Lung (tissue), 12 donors: ENCODE results near the gene RAB13. TPM values are rescaled to one million over a fixed set of nuclear protein-coding genes. Genes with fewer than 3 reads are reported as not detected.

Source experiments
- ATAC-seq: fragments of 200-7000 bp; cut with Tn5 transposase; one replicate; pipeline ENCODE4 v1.9.1; 2020; ENCODE audit warnings: moderate number of reproducible peaks; ENCODE audit not compliant: insufficient read depth, low FRiP score
- DNase-seq, 3 donors: peaks; one replicate each; pipeline ENCODE4 v3.0.0-alpha.2; 2013 to 2017
- H3K27ac ChIP-seq, 2 donors: one replicate each; pipeline ENCODE4 v1.5.1; 2013; ENCODE audit warnings: mild to moderate bottlenecking in 2 of 2, moderate library complexity in 2 of 2, control low read depth in 1 of 2, inconsistent platforms in 1 of 2, low read depth in 1 of 2, low read length in 1 of 2
- H3K27me3 ChIP-seq, 3 donors: one replicate each; pipeline ENCODE4 v1.5.1; 2013; ENCODE audit warnings: low read length in 2 of 3; ENCODE audit not compliant: control insufficient read depth in 3 of 3, insufficient read depth in 3 of 3
- H3K36me3 ChIP-seq, 4 donors: one replicate each; pipeline ENCODE4 v1.5.1; 2013; ENCODE audit warnings: low read length in 4 of 4, mild to moderate bottlenecking in 1 of 4, moderate library complexity in 1 of 4; ENCODE audit not compliant: control insufficient read depth in 4 of 4, insufficient read depth in 4 of 4
- H3K4me1 ChIP-seq, 5 donors: one replicate each; pipeline ENCODE4 v1.5.1; 2013; ENCODE audit warnings: low read length in 5 of 5, mild to moderate bottlenecking in 2 of 5, moderate library complexity in 1 of 5; ENCODE audit not compliant: control insufficient read depth in 5 of 5, insufficient read depth in 5 of 5
- H3K4me3 ChIP-seq: one replicate; pipeline ENCODE4 v1.5.1; 2013; ENCODE audit warnings: mild to moderate bottlenecking, control low read depth, moderate library complexity
- H3K9ac ChIP-seq, 2 donors: one replicate each; pipeline ENCODE4 v1.5.1; 2013; ENCODE audit warnings: low read length in 2 of 2, control low read depth in 1 of 2; ENCODE audit not compliant: insufficient read depth in 1 of 2
- H3K9me3 ChIP-seq, 4 donors: one replicate each; pipeline ENCODE4 v1.5.1; 2013; ENCODE audit warnings: low read length in 3 of 4, mild to moderate bottlenecking in 1 of 4, moderate library complexity in 1 of 4; ENCODE audit not compliant: control insufficient read depth in 4 of 4, insufficient read depth in 3 of 4
- WGBS, 2 donors: extraction: QIAGEN DNeasy Blood & Tissue Kit; methylation state at CpG; one replicate each; pipeline ENCODE4 v1.1.7; 2013; 5-methylcytosine and 5-hydroxymethylcytosine counted together
- polyA plus RNA-seq, 2 donors: library from polyadenylated mRNA; stranded (reverse); fragments of 200-250 nt; gene quantifications; one replicate each; pipeline ENCODE4 v1.2.1, GENCODE V29; 2013
- total RNA-seq, 2 donors: library from RNA; depleted of rRNA in 1 of 2; stranded (reverse); fragments of >200 nt in 1 of 2; gene quantifications; one replicate each; pipeline ENCODE4 v1.2.1, GENCODE V29; 2014 to 2021
- TF ChIP-seq, protein P1 (sequence below): IDR thresholded peaks from 2 replicates; pipeline ENCODE4 v1.5.1; 2012; ENCODE audit warnings: mild to moderate bottlenecking; ENCODE audit errors: control extremely low read depth, extremely low read depth
- donor health status: control.
- donor health status: control.
- donor health status: Bipolar disorder and iron deficiency.
- donor health status: healthy.
- donor health status: DM: yes; HTN: yes; CAD: no.

Gene RAB13
- total and polyA plus RNA-seq, 4 donors, result 54.6 to 229 (median 138) TPM

DNA sequence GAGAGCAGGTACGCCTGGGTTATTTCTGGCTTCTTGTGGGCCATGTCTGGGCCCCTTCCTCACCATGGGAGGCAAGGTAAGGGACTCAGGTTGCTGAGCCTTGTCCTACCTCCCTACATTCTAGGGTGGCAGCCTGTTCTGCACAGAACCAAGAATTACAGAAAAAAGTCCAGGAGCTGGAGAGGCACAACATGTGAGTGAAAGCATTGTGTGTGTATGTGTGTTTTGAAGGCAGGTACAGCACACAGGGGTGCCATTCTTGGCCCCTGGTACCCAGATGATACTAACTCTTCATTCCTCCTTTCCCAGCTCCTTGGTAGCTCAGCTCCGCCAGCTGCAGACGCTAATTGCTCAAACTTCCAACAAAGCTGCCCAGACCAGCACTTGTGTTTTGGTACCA, 13.1 kb downstream of the RAB13 start:
- WGBS, 2 donors, result 88 to 94% methylated on average over 3 of the region's 3 CpGs
- Histone ChIP-seq H3K27ac (no peak overlapping the region), H3K4me1 (peaks cover 0 to 22% (median 5%) of the 10 kb centered on the region in 5 donors), H3K4me3 (no peak overlapping the region), H3K9me3 (no peaks in the 10 kb centered on the region), H3K9ac (no peak overlapping the region), H3K36me3 (peaks cover 5 to 16% (median 14%) of the 10 kb centered on the region in 4 donors), H3K27me3 (no peaks in the 10 kb centered on the region)
- ATAC-seq (no peak), DNase-seq (no peak)
- TF ChIP-seq, protein P1, sequence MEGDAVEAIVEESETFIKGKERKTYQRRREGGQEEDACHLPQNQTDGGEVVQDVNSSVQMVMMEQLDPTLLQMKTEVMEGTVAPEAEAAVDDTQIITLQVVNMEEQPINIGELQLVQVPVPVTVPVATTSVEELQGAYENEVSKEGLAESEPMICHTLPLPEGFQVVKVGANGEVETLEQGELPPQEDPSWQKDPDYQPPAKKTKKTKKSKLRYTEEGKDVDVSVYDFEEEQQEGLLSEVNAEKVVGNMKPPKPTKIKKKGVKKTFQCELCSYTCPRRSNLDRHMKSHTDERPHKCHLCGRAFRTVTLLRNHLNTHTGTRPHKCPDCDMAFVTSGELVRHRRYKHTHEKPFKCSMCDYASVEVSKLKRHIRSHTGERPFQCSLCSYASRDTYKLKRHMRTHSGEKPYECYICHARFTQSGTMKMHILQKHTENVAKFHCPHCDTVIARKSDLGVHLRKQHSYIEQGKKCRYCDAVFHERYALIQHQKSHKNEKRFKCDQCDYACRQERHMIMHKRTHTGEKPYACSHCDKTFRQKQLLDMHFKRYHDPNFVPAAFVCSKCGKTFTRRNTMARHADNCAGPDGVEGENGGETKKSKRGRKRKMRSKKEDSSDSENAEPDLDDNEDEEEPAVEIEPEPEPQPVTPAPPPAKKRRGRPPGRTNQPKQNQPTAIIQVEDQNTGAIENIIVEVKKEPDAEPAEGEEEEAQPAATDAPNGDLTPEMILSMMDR, result no peak

DNA sequence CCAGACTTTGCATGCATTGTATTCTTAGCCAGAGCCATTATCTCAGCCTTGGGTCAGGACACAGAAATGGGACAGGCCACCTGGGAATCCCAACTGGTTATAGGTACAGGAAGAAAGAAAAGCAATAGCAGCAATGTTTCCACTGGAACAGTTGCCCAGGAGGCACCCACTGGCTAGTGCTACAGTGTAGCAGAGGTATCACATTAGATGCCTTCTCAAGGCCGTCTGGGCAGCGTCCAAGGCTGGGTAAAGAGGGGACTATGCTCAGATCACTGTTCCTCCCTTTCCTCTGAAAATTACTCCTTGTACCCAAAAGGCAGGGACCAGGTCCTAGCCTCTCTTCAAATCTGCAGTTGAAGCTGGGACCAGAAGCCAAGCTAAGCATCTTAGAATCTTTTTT, 15.8 kb downstream of the RAB13 start:
- peaks cover 0 to 21% (median 0%) of the 10 kb centered on the region in 5 donors for H3K4me1 ChIP-seq
- no peaks in the 10 kb centered on the region for H3K27me3 ChIP-seq
- WGBS, 2 donors, result 95% methylated on average over 2 of the region's 2 CpGs
- TF ChIP-seq, protein P1, result no peak
- no peak overlapping the region for H3K27ac ChIP-seq
- H3K36me3 ChIP-seq, result peaks cover 5 to 12% (median 9%) of the 10 kb centered on the region in 4 donors
- H3K9me3 ChIP-seq, result no peaks in the 10 kb centered on the region
- no peak overlapping the region for H3K4me3 ChIP-seq
- DNase-seq, result no peak
- no peak for ATAC-seq
- no peak overlapping the region for H3K9ac ChIP-seq

DNA sequence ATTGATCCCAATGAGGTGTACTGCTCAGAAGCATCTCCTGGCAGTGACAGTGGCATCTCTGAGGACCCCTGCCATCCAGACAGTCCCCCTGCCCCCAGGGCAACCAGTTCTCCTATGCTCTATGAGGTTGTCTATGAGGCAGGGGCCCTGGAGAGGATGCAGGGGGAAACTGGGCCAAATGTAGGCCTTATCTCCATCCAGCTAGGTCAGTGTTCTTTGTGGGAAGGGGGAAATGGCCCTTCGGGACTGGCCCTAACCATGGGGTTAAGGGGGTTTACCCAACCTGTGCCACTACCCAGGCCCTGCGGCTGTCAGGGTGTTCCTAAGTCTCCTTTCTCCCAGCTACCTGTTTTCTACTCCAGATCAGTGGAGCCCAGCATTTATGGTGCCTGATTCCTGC, 17.2 kb downstream of the RAB13 start:
- Histone ChIP-seq H3K36me3 (peaks cover 0 to 7% (median under 1%) of the 10 kb centered on the region in 4 donors), H3K27ac (no peak overlapping the region), H3K9ac (peak overlapping the region in 1 of 2 donors; percentile 82), H3K4me1 (peaks cover 0 to 29% (median 0%) of the 10 kb centered on the region in 5 donors), H3K9me3 (no peaks in the 10 kb centered on the region), H3K4me3 (no peak overlapping the region), H3K27me3 (no peaks in the 10 kb centered on the region)
- no peak for ATAC-seq
- DNase-seq, result no peak
- TF ChIP-seq, protein P1, result no peak
- WGBS, 2 donors, result 81 to 86% methylated on average over 2 of the region's 2 CpGs

GRCh38 chr1:153968408-153968807, 17.7 kb downstream of the RAB13 start:
- TF ChIP-seq, protein P1, result no peak
- H3K9me3 ChIP-seq, result no peaks in the 10 kb centered on the region
- peaks cover 0 to 4% (median 0%) of the 10 kb centered on the region in 4 donors for H3K36me3 ChIP-seq
- H3K27me3 ChIP-seq, result no peaks in the 10 kb centered on the region
- DNase-seq (peak in 2 of 3 donors; percentile 52 to 67), ATAC-seq (no peak)
- H3K27ac ChIP-seq, result peak overlapping the region in 1 of 2 donors; percentile 70
- peak overlapping the region; percentile 4 for H3K4me3 ChIP-seq
- H3K4me1 ChIP-seq, result peaks cover 0 to 32% (median 0%) of the 10 kb centered on the region in 5 donors
- 7% methylated on average over 13 of the region's 13 CpGs for WGBS, 2 donors
- H3K9ac ChIP-seq, result peak overlapping the region; percentile 2 to 82
